Measurements from ENCODE around the gene FAM241B.

GRCh38 chr10:69629897-69630650, at the start of gene FAM241B:
- TF ChIP-seq CTCF (IDR thresholded peaks at IDR 0.05 in 2 of 3, conservative IDR thresholded peaks at IDR 0.05 in 1 of 3; ENCODE audit: borderline replicate concordance in 1 of 3, insufficient read depth in 1 of 3, low read depth in 2 of 3, low read length in 2 of 3), result peak; percentile 57 to 93 (median 91)
- no peak for TF ChIP-seq POLR2A (IDR thresholded peaks at IDR 0.05; ENCODE audit: borderline replicate concordance, extremely low read depth, insufficient read depth, insufficient read length)
- no peak for TF ChIP-seq ATF3 (IDR thresholded peaks at IDR 0.05)
- no peak for TF ChIP-seq ZBTB33 (IDR thresholded peaks at IDR 0.05; ENCODE audit: extremely low read depth, insufficient replicate concordance, low read length)
- TF ChIP-seq SIN3A (IDR thresholded peaks at IDR 0.05; ENCODE audit: low read depth), result peak; percentile 13; the same call in 1 of the 2 replicates
- TF ChIP-seq EGR1 (IDR thresholded peaks at IDR 0.05; ENCODE audit: low read depth), result no peak
- TF ChIP-seq RAD21 (IDR thresholded peaks at IDR 0.05; ENCODE audit: low read depth), result peak; percentile 17; the same call in 1 of the 2 replicates
- TF ChIP-seq POLR2AphosphoS5 (IDR thresholded peaks at IDR 0.05; ENCODE audit: low read depth, low read length), result peak; percentile 78

Data from HCT116 (cell line).